C4-2B (cell line): ENCODE measurements around the gene PDGFA.

Experiments used
- ZFX ChIP-seq: fragments of 450-650 bp; IDR thresholded peaks from 2 replicates; pipeline ENCODE4 v1.6.1; 2017
- TF ChIP-seq, protein P1 (sequence below): fragments of 450-650 bp; conservative IDR thresholded peaks from 2 replicates; pipeline ENCODE4 v1.5.1; 2017; ENCODE audit warnings: mild to moderate bottlenecking

- TF ChIP-seq, protein P1, sequence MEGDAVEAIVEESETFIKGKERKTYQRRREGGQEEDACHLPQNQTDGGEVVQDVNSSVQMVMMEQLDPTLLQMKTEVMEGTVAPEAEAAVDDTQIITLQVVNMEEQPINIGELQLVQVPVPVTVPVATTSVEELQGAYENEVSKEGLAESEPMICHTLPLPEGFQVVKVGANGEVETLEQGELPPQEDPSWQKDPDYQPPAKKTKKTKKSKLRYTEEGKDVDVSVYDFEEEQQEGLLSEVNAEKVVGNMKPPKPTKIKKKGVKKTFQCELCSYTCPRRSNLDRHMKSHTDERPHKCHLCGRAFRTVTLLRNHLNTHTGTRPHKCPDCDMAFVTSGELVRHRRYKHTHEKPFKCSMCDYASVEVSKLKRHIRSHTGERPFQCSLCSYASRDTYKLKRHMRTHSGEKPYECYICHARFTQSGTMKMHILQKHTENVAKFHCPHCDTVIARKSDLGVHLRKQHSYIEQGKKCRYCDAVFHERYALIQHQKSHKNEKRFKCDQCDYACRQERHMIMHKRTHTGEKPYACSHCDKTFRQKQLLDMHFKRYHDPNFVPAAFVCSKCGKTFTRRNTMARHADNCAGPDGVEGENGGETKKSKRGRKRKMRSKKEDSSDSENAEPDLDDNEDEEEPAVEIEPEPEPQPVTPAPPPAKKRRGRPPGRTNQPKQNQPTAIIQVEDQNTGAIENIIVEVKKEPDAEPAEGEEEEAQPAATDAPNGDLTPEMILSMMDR = no peak
- TF ChIP-seq ZFX = no peak
Observed at GRCh38 chr7:527723-528122, 8.1 kb upstream of the PDGFA start.
